ENCODE measurements around the gene HTR7. TPM values are rescaled to one million over a fixed set of nuclear protein-coding genes. Genes with fewer than 3 reads are reported as not detected.

The HTR7 gene
- total and polyA plus RNA-seq, 2 of the 8 experiments (the other 6 are each of a cell fraction or from before 2014, with no cell fraction given) = 22.9 to 24.6 TPM

DNA sequence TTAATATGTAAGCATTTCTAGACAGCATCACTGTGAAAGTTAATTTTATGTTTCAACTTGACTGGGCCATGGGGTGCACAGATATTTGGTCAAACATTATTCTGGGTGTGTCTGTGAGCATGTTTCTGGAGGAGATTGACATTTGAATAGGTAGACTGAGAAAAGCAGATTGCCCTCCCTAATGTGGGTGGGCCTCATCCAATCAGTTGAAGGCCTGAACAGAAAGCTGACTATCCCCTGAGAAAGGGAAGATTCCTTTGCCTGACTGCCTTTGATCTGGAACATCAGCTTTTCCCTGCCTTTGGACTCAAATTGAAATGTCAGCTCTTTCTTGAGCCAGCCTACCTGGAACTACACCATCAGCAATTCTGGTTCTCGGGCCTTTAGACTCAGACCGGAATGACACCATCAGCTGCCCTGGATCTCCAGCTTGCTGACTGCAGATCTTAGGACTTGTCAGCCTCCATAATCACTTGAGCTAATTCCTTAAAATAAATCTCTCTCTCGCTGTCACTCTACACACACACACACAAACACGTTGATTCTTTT, 8.3 kb upstream of the HTR7 start:
- Histone ChIP-seq H3K27me3 (replicated peaks in 1 of 4; ENCODE audit: control insufficient read depth in 3 of 4, extremely low read depth in 1 of 4, insufficient read depth in 3 of 4, low read length in 3 of 4) (no peaks in the 10 kb centered on the region), H3K23ac (ENCODE audit: insufficient read length) (no peak overlapping the region)
- no peak for FAIRE-seq

More for the DNA sequence above, 8.3 kb upstream of the HTR7 start:
- Histone ChIP-seq H2AFZ (ENCODE audit: low read length) (no peak overlapping the region), H3K9ac (replicated peaks in 1 of 4; ENCODE audit: extremely low read depth in 1 of 4, low read depth in 3 of 4, low read length in 3 of 4) (no peak overlapping the region), H3K14ac (ENCODE audit: insufficient read length) (no peak overlapping the region), H3K23me2 (ENCODE audit: low read depth, low read length) (no peaks in the 10 kb centered on the region), H3K4me1 (replicated peaks in 1 of 4; ENCODE audit: control insufficient read depth in 3 of 4, insufficient read depth in 4 of 4, low read length in 3 of 4) (peaks cover 0 to 5% (median 0%) of the 10 kb centered on the region in 4 experiments; a peak in 3 of 7 replicates), H3K4me2 (ENCODE audit: insufficient read depth in 1 of 2, low read depth in 2 of 2, low read length in 2 of 2) (no peak overlapping the region), H2BK120ac (replicated peaks; ENCODE audit: low read depth, low read length) (no peak overlapping the region), H2BK5ac (ENCODE audit: low read depth, low read length) (no peak overlapping the region), H2BK12ac (ENCODE audit: low read depth, low read length) (no peak overlapping the region), H4K20me1 (replicated peaks in 1 of 2; ENCODE audit: control insufficient read depth in 1 of 2, insufficient read depth in 2 of 2, low read length in 2 of 2) (no peaks in the 10 kb centered on the region), H2BK20ac (ENCODE audit: low read length) (no peak overlapping the region), H4K91ac (replicated peaks; ENCODE audit: insufficient read length, low read length) (no peak overlapping the region), H3K79me1 (ENCODE audit: low read depth, low read length) (no peaks in the 10 kb centered on the region), H3K56ac (replicated peaks; ENCODE audit: insufficient read length, low read depth, low read length) (no peak overlapping the region), H3K27ac (ENCODE audit: low read depth, low read length) (no peak overlapping the region), H3K18ac (ENCODE audit: extremely low read depth, low read length) (no peak overlapping the region), H4K8ac (ENCODE audit: extremely low read depth, insufficient read depth, low read length) (no peak overlapping the region), H3K36me3 (ENCODE audit: control insufficient read depth in 2 of 4, insufficient read depth in 4 of 4, low read length in 3 of 4) (no peaks in the 10 kb centered on the region; a peak in 1 of 8 replicates), H3K79me2 (ENCODE audit: control insufficient read depth in 1 of 2, insufficient read depth in 2 of 2, low read length in 2 of 2) (no peaks in the 10 kb centered on the region), H3K9me3 (ENCODE audit: insufficient read depth in 2 of 2, low read depth in 1 of 2, low read length in 1 of 2) (peaks cover 4 to 10% of the 10 kb centered on the region in 2 experiments; a peak in 2 of 4 replicates), H4K5ac (ENCODE audit: insufficient read length, low read depth, low read length) (no peak overlapping the region), H3K4ac (replicated peaks; ENCODE audit: insufficient read length, low read depth, low read length) (no peak overlapping the region), H2BK15ac (ENCODE audit: low read length) (no peak overlapping the region), H3K4me3 (ENCODE audit: extremely low read depth in 1 of 4, insufficient read depth in 2 of 4, low read depth in 3 of 4, low read length in 4 of 4) (no peak overlapping the region), H2AK5ac (ENCODE audit: low read depth, low read length) (no peak overlapping the region)
- no peak for TF ChIP-seq CEBPB (IDR thresholded peaks at IDR 0.05; ENCODE audit: low read depth, low read length)
- TF ChIP-seq ATF2 (IDR thresholded peaks at IDR 0.05; ENCODE audit: low read length) = no peak
- TF ChIP-seq MAFK (IDR thresholded peaks at IDR 0.05; ENCODE audit: low read depth, low read length) = no peak
- DNase-seq (ENCODE audit: low read depth in 1 of 2, low spot score in 2 of 2) = no peak
- POLR2A ChIA-PET (ENCODE audit: partially characterized antibody) = no interaction called here
- CTCF ChIA-PET (ENCODE audit: partially characterized antibody) = interaction anchor here (0.6 to 5.7 kb wide), 24 partner anchors 9 to 1869 kb away, joined by 3 to 31 read pairs (median 3); no protein-coding TSS in a partner anchor
- 89% methylated on average over 4 of the region's 4 CpGs; no CpG with 5 or more reads in 1 of the 2 experiments for WGBS, 2 experiments (ENCODE audit: extremely low coverage in 1 of 2, insufficient coverage in 1 of 2, insufficient read length in 1 of 2, insufficient replicate concordance in 2 of 2, low coverage in 1 of 2, low lambda C conversion rate in 2 of 2, missing lambda C conversion rate in 1 of 2)
